T-helper 2 cell treated with Interferon-gamma antibody and Interleukin-4, amounts not matched to agents 5 μg/mL and 100 μg/mL, for 36 hours (primary cell): Measurements from ENCODE around the gene DPP6.

Experiments used
- DNase-seq: peaks from one replicate; pipeline ENCODE4 v3.0.0; 2021; ENCODE audit warnings: low spot score
- H3K27ac Mint-ChIP-seq: one replicate; pipeline ENCODE4 v1.8.0; 2021; ENCODE audit warnings: mild to moderate bottlenecking, mixed read lengths
- H3K27me3 Mint-ChIP-seq: one replicate; pipeline ENCODE4 v1.8.0; 2021; ENCODE audit warnings: low read depth, mixed read lengths
- H3K36me3 Mint-ChIP-seq: one replicate; pipeline ENCODE4 v1.8.0; 2021; ENCODE audit warnings: low read depth, mixed read lengths
- H3K4me1 Mint-ChIP-seq: one replicate; pipeline ENCODE4 v1.8.0; 2021; ENCODE audit warnings: low read depth, mixed read lengths
- H3K4me3 Mint-ChIP-seq: one replicate; pipeline ENCODE4 v1.8.0; 2022; ENCODE audit warnings: mild to moderate bottlenecking, moderate library complexity, mixed read lengths
- H3K9me3 Mint-ChIP-seq: one replicate; pipeline ENCODE4 v1.8.0; 2021; ENCODE audit warnings: mixed read lengths

The DPP6 gene

DNA sequence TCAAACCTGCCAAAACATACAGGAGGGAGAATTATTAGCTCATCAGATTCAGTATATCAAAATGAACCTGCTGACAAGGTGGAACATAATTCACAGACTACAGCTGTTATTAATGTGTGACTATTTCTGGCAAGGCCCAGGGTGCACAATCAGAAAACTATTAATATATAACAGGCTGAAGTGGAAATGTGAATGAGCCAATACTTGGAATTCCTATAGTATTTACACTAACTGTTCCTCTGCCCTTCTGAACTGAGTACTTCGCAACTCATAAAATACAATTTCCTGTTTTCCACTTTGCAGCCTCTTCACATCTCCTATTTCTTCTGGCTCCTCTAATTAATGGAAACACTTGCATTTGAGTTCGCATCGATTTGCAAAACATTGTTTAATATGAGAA is 330.8 kb downstream of the DPP6 start:
- DNase-seq, result no peak
- H3K4me1 Mint-ChIP-seq, result no peaks in the 10 kb centered on the region
- no peaks in the 10 kb centered on the region for H3K27me3 Mint-ChIP-seq
- H3K9me3 Mint-ChIP-seq, result peaks cover 20% of the 10 kb centered on the region
- no peak overlapping the region for H3K27ac Mint-ChIP-seq
- no peaks in the 10 kb centered on the region for H3K36me3 Mint-ChIP-seq
- H3K4me3 Mint-ChIP-seq, result no peak overlapping the region

DNA sequence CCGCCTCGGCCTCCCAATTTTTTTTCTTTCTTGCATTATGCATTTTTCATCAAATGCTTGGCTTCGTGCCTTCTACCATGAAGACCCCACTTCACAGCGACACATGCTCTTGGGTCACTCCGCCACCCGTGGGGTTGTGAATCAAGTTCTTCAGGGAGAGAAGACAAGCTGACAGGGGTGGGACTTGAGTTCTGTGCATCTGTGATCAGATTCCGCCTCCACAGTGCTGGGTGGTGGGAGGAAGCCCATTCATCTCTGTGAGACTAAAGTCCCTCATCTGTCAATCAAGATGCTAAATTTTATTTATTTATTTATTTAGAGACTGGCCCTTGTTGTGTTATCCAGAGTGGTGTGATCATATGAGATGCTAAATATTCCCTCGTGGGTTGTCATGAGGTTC is 333.0 kb downstream of the DPP6 start:
- Mint-ChIP-seq H3K27me3 (no peaks in the 10 kb centered on the region), H3K4me3 (no peak overlapping the region), H3K9me3 (peaks cover 29% of the 10 kb centered on the region), H3K36me3 (no peaks in the 10 kb centered on the region), H3K27ac (no peak overlapping the region), H3K4me1 (no peaks in the 10 kb centered on the region)
- no peak for DNase-seq

DNA sequence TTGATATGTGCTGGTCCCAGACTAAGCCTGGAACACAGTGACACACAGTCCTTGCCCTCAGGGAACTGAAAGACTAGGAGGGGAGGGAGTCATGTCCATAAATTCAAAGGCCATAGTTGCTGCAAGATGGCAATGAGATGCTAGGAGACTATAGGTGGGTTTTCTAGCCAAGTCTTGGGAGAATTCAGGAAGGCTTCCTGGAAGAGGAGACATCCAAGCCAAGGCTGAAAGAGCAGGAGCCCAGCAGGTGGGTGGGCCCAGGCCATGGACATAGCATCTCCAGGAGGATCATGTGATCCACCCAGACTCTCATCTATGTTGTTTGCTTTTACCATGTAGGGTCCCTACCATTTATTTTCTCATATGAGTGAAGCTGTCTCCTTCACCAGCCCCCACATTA is 335.1 kb downstream of the DPP6 start:
- Mint-ChIP-seq H3K36me3 (no peaks in the 10 kb centered on the region), H3K9me3 (peaks cover 33% of the 10 kb centered on the region), H3K4me3 (no peak overlapping the region), H3K4me1 (no peaks in the 10 kb centered on the region), H3K27ac (no peak overlapping the region), H3K27me3 (no peaks in the 10 kb centered on the region)
- DNase-seq, result no peak

DNA sequence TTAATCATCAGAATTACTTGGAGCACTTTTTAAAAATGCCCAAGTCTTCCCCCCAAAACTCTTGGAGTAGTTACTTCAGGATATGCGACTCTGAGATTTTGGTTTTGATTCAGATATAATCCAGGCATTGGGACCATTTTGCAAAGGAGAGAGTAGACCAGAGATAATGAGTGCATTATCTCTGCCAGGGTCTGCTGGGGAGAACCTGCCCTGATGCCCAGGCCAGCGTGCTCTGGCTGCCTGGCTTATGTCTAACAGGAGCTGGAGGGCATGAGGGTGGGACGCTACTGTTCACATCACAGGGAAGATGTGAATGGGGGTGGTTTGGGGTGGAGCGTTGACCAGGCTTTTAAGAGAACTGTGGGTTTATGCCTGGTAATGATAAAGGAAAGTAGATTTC is 336.2 kb downstream of the DPP6 start:
- Mint-ChIP-seq H3K27me3 (no peaks in the 10 kb centered on the region), H3K9me3 (peaks cover 30% of the 10 kb centered on the region), H3K4me3 (no peak overlapping the region), H3K27ac (no peak overlapping the region), H3K4me1 (no peaks in the 10 kb centered on the region), H3K36me3 (no peaks in the 10 kb centered on the region)
- DNase-seq, result no peak

DNA sequence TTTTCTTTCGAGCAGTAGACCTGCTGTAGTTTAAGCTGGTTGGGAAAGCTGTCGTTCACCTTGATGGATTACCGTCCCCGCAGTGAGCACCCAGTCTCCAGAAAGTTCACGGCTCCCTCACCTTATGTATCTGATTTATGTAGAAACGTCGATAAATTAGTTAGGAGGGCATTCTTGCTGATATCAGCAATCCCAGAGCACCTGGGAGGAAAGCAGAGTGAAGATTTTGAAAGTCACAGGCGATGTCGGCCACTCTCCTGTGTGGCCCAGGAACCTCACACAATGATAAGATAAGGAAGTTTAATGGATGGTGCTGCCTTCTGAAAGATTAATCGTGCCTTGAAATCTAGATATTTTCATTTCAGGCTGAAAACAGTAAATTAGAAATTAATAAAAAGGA is 336.8 kb downstream of the DPP6 start:
- DNase-seq, result no peak
- Mint-ChIP-seq H3K4me1 (no peaks in the 10 kb centered on the region), H3K27ac (no peak overlapping the region), H3K27me3 (no peaks in the 10 kb centered on the region), H3K36me3 (no peaks in the 10 kb centered on the region), H3K4me3 (no peak overlapping the region), H3K9me3 (peaks cover 33% of the 10 kb centered on the region)

DNA sequence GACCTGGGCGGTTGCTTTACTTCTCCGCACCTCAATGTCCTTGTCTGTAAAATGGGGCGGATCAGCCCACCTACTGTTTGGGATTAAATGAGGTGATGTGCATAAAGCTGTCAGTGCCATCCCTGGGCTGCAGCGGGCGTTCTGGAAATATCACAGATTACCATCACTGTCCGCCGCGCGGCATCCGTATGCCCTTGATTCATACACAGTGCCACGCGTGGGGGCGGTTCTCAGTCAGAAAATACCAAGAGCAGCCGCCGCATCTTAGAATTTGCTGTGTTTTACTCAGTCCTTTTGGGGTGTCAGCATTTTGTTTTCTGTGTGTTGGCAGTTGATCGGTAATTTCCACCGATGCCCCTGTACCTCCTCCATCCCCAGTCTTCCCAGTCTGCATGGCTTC is 338.8 kb downstream of the DPP6 start:
- no peak for DNase-seq
- Mint-ChIP-seq H3K36me3 (no peaks in the 10 kb centered on the region), H3K27me3 (no peaks in the 10 kb centered on the region), H3K27ac (no peak overlapping the region), H3K4me1 (no peaks in the 10 kb centered on the region), H3K4me3 (no peak overlapping the region), H3K9me3 (peaks cover 35% of the 10 kb centered on the region)

DNA sequence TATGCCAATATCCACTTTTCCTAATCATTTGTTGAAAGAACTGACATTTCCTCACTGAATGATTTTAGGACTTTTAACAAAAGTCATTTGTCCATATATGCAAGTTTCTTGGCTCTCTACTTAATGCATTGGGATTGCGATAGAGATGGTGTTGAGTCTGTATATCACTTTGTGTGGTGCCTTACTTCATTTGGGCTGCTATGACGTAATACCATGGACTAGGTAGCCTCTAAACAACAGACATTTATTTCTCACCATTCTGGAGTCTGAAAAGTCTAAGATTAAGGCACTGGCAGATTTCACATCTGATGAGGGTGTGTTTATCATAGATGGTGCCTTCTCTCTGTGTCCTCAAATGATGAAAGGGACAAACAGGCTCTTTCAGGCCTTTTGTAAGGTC is 342.6 kb downstream of the DPP6 start:
- Mint-ChIP-seq H3K9me3 (peaks cover 32% of the 10 kb centered on the region), H3K36me3 (no peaks in the 10 kb centered on the region), H3K27me3 (no peaks in the 10 kb centered on the region), H3K4me3 (no peak overlapping the region), H3K4me1 (no peaks in the 10 kb centered on the region), H3K27ac (no peak overlapping the region)
- DNase-seq, result no peak

DNA sequence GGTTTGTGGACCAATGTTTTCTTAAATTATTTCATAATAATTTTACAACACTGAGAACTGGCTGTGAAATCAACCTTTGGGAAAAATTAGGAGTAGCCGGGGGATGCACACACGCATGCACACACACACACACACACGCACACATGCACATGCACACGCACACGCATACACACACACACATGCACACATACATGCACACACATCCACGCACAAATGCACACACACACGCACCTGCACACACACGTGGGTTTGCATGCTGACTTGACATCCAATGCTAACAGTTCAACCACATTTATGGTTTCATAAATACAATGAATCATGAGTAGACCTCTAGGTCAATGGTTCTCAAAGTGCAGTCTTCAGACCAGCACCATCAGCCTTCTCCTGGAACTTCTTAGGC is 354.1 kb downstream of the DPP6 start:
- H3K27me3 Mint-ChIP-seq, result no peaks in the 10 kb centered on the region
- no peak for DNase-seq
- peaks cover 11% of the 10 kb centered on the region for H3K9me3 Mint-ChIP-seq
- H3K4me1 Mint-ChIP-seq, result no peaks in the 10 kb centered on the region
- H3K4me3 Mint-ChIP-seq, result no peak overlapping the region
- no peak overlapping the region for H3K27ac Mint-ChIP-seq
- H3K36me3 Mint-ChIP-seq, result no peaks in the 10 kb centered on the region

DNA sequence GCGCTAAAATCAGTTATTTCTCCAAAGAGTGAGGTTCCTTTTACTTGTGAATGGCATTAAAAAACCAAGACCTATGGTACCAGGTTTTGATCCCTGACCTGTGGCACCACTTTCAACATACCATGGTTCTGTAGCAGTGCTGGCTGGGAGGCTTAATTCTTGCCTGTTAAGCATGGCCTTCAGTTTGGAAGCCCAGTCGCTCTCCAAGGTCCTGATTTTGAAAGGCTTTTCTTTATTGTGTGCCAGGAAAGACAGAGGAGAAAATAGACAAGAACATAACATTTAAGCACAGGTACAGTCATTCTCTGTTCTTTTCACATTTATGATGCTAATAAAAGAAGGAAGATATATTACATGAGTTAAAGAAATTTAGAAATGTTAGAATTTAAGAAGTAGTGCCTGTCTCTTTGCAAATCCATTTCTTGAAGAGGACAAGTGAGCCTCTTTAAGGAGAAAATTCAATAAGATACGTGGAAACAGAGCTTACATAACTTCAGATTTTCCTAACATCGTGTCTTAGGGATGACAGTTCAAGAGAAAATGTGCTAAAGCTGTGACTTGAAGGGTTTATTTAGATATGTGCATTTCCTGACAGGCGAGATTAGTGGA is 357.6 kb downstream of the DPP6 start:
- no peak for DNase-seq
- H3K4me1 Mint-ChIP-seq, result no peaks in the 10 kb centered on the region
- H3K36me3 Mint-ChIP-seq, result no peaks in the 10 kb centered on the region
- H3K9me3 Mint-ChIP-seq, result peaks cover 11% of the 10 kb centered on the region
- no peaks in the 10 kb centered on the region for H3K27me3 Mint-ChIP-seq
- H3K27ac Mint-ChIP-seq, result no peak overlapping the region
- no peak overlapping the region for H3K4me3 Mint-ChIP-seq

DNA sequence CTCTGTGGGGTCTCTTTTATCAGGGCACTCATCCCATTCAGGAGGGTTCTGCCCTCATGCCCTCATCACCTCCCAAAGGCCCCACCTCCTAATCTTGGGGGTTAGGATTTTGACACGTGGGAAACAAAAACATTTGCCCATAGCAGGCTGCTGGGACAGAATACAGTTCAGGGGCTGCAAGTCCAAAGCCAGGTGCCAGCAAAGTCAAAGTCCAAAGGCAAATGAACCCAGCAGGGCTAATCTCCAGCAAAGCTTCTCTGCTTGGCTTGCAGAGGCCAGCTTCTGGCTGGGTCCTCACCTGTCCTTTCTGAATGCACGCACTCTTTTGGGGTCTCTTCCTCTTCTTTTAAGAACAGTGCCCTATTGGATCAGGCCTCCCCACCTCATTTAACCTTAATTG is 359.9 kb downstream of the DPP6 start:
- Mint-ChIP-seq H3K36me3 (no peaks in the 10 kb centered on the region), H3K9me3 (peaks cover 14% of the 10 kb centered on the region), H3K27ac (no peak overlapping the region), H3K4me1 (no peaks in the 10 kb centered on the region), H3K27me3 (no peaks in the 10 kb centered on the region), H3K4me3 (no peak overlapping the region)
- no peak for DNase-seq

DNA sequence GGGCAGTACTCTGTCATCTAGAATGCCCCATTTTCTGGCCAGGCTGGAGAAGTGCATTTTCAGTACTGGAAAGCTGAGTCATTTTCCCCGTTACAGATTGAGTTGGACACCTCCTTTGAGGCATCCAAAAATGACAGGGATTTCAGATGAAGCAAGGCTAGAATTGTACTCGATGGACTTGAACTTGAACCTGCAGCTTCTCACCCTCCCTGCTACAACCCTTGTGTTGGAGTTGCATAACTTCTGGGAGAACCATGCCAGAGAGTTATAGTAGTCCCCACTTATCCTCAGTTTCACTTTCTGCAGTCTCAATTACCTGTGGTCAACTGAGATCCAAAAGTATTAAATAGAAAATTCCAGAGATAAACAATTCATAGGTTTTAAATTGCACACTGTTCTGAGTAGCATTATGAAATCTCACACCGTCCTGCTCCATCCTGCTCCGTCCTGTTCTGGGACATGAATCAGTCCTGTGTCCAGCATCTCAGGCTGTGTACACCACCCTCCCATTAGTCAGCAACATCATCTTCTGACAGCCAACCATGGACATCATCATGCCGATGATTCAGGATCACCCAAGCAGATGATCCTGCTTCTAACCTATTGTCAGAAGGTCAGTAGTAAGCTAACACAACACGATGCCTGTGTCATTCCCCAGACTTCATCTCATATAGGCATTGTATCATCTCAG is 363.7 kb downstream of the DPP6 start:
- no peak overlapping the region for H3K27ac Mint-ChIP-seq
- DNase-seq, result no peak

DNA sequence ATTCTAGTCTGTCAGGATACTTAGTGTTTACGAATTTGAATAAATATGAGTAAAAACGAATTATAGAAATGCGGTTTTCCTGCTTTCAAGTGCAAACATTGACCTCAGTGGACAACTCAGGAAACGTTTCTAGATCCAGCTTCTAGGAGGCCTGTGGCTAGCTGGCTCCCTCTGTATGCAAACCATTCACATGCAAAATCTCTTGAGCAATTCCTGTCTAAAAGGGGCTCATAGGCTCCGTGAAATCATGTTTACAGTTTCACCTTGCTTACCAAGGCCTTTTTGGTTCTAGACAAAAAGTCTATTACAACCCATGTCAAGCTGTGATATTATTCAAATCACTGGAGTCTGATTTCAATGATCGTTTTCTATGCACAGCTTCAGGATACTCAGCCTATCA is 364.5 kb downstream of the DPP6 start:
- H3K27me3 Mint-ChIP-seq, result no peaks in the 10 kb centered on the region
- no peak overlapping the region for H3K4me3 Mint-ChIP-seq
- no peaks in the 10 kb centered on the region for H3K36me3 Mint-ChIP-seq
- H3K9me3 Mint-ChIP-seq, result peaks cover 29% of the 10 kb centered on the region
- DNase-seq, result no peak
- no peak overlapping the region for H3K27ac Mint-ChIP-seq
- H3K4me1 Mint-ChIP-seq, result no peaks in the 10 kb centered on the region

More for the DNA sequence above, 363.7 kb downstream of the DPP6 start:
- no peaks in the 10 kb centered on the region for H3K4me1 Mint-ChIP-seq
- no peak overlapping the region for H3K4me3 Mint-ChIP-seq
- H3K9me3 Mint-ChIP-seq, result peaks cover 28% of the 10 kb centered on the region
- no peaks in the 10 kb centered on the region for H3K36me3 Mint-ChIP-seq
- no peaks in the 10 kb centered on the region for H3K27me3 Mint-ChIP-seq

DNA sequence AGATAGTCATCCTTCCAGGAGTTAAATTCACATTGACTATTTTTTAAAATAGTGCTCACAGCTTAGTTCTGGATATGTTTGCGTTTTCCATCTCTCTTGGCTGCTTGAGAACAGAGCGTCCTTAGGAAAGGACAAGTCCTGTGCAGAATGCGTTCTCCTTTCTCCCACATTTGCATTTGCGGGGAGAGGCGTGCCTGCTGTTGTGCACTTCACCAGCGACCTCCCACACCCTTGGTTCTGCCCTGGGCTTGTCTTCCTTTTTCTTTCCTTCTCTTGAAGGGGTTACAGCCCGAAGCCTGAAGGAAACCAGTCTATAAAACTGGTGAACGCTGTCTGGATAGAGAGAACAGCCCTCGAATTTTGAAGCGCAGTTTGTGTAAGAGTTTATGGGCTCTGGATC is 367.1 kb downstream of the DPP6 start:
- Mint-ChIP-seq H3K27ac (no peak overlapping the region), H3K9me3 (peaks cover 38% of the 10 kb centered on the region), H3K36me3 (no peaks in the 10 kb centered on the region), H3K27me3 (no peaks in the 10 kb centered on the region), H3K4me1 (no peaks in the 10 kb centered on the region), H3K4me3 (no peak overlapping the region)
- no peak for DNase-seq

DNA sequence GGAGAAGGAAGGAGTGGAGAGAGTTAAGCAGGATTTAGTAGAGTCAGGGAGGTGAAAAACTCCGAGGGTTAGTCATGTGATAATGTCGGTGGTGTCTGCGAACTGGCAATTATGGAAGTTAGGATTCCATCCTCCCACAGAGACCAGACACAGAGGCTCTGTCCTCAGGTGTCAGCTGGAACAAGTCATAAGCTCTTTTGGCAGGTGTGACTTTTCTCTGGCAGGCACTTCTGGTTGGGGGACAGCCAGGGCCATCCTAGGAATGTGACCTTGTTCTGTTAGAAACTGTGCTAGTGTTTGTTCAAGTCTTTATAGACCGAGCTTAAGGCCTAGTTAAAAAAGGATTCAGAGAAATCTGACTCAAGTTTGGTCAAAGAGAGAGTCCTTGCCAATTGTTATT is 371.0 kb downstream of the DPP6 start:
- H3K9me3 Mint-ChIP-seq, result peaks cover 31% of the 10 kb centered on the region
- no peaks in the 10 kb centered on the region for H3K4me1 Mint-ChIP-seq
- H3K36me3 Mint-ChIP-seq, result no peaks in the 10 kb centered on the region
- no peak overlapping the region for H3K27ac Mint-ChIP-seq
- DNase-seq, result no peak
- no peaks in the 10 kb centered on the region for H3K27me3 Mint-ChIP-seq
- H3K4me3 Mint-ChIP-seq, result no peak overlapping the region

DNA sequence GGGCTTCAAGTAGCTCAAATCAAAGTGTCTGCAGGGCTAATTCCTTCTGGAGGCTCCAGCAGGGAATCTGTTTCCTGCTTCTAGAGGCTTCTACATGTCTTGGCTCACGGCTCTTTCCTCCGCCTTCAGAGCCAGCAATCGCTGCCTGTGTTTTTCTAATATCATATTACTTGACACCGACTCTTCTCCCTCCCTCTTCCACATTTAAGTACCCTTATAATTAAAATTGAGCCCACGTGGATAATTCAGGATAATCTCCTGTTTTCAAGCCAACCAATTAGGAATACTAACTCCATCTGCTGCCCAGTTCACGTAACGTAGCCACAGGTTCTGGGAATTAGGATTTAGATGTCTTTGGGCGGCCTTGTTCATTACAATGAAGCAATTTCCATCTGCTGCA is 372.2 kb downstream of the DPP6 start:
- no peak for DNase-seq
- Mint-ChIP-seq H3K4me3 (no peak overlapping the region), H3K27ac (no peak overlapping the region), H3K27me3 (no peaks in the 10 kb centered on the region), H3K9me3 (peaks cover 25% of the 10 kb centered on the region), H3K36me3 (no peaks in the 10 kb centered on the region), H3K4me1 (no peaks in the 10 kb centered on the region)
